Measurements from ENCODE around the gene FRMPD2. TPM values are rescaled to one million over a fixed set of nuclear protein-coding genes. Genes with fewer than 3 reads are reported as not detected.
"Not testable (repeated sequence)": the region's sequence is repeated elsewhere in the genome, so short reads cannot be mapped to it uniquely, and the experiment has no call there.

FRMPD2 gene
- total RNA-seq, 1 experiment from 2014 or later: 0.44 TPM

DNA sequence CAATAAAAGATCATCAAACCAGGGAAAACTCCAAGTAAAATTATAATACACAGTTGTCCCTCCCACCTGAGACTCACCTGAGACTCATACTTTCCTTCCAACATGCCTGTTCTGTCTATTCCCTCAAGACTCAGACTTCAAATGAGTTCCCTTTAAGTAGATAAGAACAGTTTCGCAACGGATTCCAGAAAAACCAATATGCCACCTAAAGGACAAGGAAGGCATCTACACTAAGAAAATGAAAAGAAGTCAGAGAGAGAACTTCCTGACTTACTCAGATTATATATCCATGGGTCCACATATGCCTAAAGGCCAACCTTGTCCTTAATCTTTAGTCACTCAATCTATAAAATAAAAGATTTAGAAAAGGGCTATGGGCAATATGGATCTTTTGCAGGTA lies 148.9 kb downstream of the FRMPD2 start:
- H4K91ac ChIP-seq (ENCODE audit: insufficient read length, low read depth, low read length); H3T11ph ChIP-seq (ENCODE audit: low read length); H3K4me3 Mint-ChIP-seq; H3K4me1 ChIP-seq (ENCODE audit: insufficient read depth, low read length); H3K9me3 Mint-ChIP-seq; H3K27me3 ChIP-seq (ENCODE audit: insufficient read depth, low read length); H3K4me2 ChIP-seq (ENCODE audit: insufficient read depth, insufficient read length, low read length); H2BK12ac ChIP-seq (ENCODE audit: insufficient read length, low read depth, low read length); H3K4me1 Mint-ChIP-seq; H3K18ac ChIP-seq (ENCODE audit: insufficient read length, low read depth, low read length); H2AK5ac ChIP-seq (ENCODE audit: insufficient read length, low read length); H3K27me3 Mint-ChIP-seq (ENCODE audit: low read depth); H2AFZ ChIP-seq (ENCODE audit: low read length); H3K79me1 ChIP-seq (ENCODE audit: insufficient read depth, low read depth, low read length, poor library complexity, severe bottlenecking); H2BK5ac ChIP-seq (ENCODE audit: insufficient read length, low read length); H3K27ac Mint-ChIP-seq; H3K56ac ChIP-seq (ENCODE audit: insufficient read length, low read depth, low read length); H2BK15ac ChIP-seq (ENCODE audit: low read depth, low read length); H3K79me2 ChIP-seq (ENCODE audit: insufficient read depth, low read length); DNase-seq; H3K14ac ChIP-seq (ENCODE audit: insufficient read depth, low read length); H3K36me3 Mint-ChIP-seq (ENCODE audit: insufficient read depth in 1 of 3, low read depth in 3 of 3); H3K23me2 ChIP-seq (ENCODE audit: insufficient read length, low read depth, low read length, poor library complexity, severe bottlenecking); H3K4ac ChIP-seq (ENCODE audit: low read depth, low read length); H4K5ac ChIP-seq (ENCODE audit: insufficient read length, low read depth, low read length); H4K20me1 ChIP-seq (ENCODE audit: control insufficient read depth, insufficient read depth, insufficient read length); H4K8ac ChIP-seq (replicated peaks; ENCODE audit: insufficient read length, low read depth, low read length); H2BK120ac ChIP-seq (ENCODE audit: low read depth, low read length, poor library complexity, severe bottlenecking); H3K9me3 ChIP-seq (ENCODE audit: control insufficient read depth, low read depth, low read length); H3K27ac ChIP-seq (ENCODE audit: insufficient read length, low read depth, low read length); H3K23ac ChIP-seq (ENCODE audit: insufficient read length, low read depth, low read length); H2BK20ac ChIP-seq (ENCODE audit: low read depth, low read length, poor library complexity, severe bottlenecking); H3K9ac ChIP-seq (ENCODE audit: extremely low read depth, insufficient read length, low read length): not testable (repeated sequence)
- WGBS (ENCODE audit: extremely low coverage, insufficient read length, low lambda C conversion rate): no CpG with 5 or more reads among the region's 2 CpGs
- TF ChIP-seq, protein P1, sequence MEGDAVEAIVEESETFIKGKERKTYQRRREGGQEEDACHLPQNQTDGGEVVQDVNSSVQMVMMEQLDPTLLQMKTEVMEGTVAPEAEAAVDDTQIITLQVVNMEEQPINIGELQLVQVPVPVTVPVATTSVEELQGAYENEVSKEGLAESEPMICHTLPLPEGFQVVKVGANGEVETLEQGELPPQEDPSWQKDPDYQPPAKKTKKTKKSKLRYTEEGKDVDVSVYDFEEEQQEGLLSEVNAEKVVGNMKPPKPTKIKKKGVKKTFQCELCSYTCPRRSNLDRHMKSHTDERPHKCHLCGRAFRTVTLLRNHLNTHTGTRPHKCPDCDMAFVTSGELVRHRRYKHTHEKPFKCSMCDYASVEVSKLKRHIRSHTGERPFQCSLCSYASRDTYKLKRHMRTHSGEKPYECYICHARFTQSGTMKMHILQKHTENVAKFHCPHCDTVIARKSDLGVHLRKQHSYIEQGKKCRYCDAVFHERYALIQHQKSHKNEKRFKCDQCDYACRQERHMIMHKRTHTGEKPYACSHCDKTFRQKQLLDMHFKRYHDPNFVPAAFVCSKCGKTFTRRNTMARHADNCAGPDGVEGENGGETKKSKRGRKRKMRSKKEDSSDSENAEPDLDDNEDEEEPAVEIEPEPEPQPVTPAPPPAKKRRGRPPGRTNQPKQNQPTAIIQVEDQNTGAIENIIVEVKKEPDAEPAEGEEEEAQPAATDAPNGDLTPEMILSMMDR (conservative IDR thresholded peaks at IDR 0.05): peak; percentile 31; the same call in 2 of the 3 replicates

DNA sequence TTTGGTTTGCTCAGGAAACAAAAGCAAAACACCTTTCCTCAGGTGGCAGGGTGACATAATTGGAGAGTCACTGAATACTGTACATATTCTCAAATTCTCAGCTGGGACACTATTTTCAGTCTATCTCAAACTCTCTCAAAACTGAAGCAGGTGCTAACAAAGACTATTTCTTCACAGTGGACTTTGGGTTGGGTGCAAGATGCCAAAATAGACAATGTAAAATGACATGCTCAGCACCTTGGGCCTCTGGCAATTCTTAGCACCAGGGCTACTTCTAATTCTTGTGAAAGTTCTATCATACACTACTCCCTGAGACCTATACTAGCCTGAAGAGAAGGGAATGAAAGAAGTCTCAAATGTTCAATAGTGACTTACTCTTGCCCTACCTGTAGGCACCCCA lies 151.9 kb downstream of the FRMPD2 start:
- not testable (repeated sequence) for DNase-seq; H4K20me1 ChIP-seq (ENCODE audit: control insufficient read depth, insufficient read depth, insufficient read length); H3K36me3 Mint-ChIP-seq (ENCODE audit: insufficient read depth in 1 of 3, low read depth in 3 of 3); H3K27me3 ChIP-seq (ENCODE audit: insufficient read depth, low read length); H3K9me3 Mint-ChIP-seq; H2BK12ac ChIP-seq (ENCODE audit: insufficient read length, low read depth, low read length); H3K27ac Mint-ChIP-seq; H3K27ac ChIP-seq (ENCODE audit: insufficient read length, low read depth, low read length); H3K79me1 ChIP-seq (ENCODE audit: insufficient read depth, low read depth, low read length, poor library complexity, severe bottlenecking); H2BK15ac ChIP-seq (ENCODE audit: low read depth, low read length); H3K23me2 ChIP-seq (ENCODE audit: insufficient read length, low read depth, low read length, poor library complexity, severe bottlenecking); H3K23ac ChIP-seq (ENCODE audit: insufficient read length, low read depth, low read length); H3K9me3 ChIP-seq (ENCODE audit: control insufficient read depth, low read depth, low read length); H3K9ac ChIP-seq (ENCODE audit: extremely low read depth, insufficient read length, low read length); H3K56ac ChIP-seq (ENCODE audit: insufficient read length, low read depth, low read length); H3K4ac ChIP-seq (ENCODE audit: low read depth, low read length); H3K27me3 Mint-ChIP-seq (ENCODE audit: low read depth); H2AK5ac ChIP-seq (ENCODE audit: insufficient read length, low read length); H4K5ac ChIP-seq (ENCODE audit: insufficient read length, low read depth, low read length); H3K4me1 ChIP-seq (ENCODE audit: insufficient read depth, low read length); H4K8ac ChIP-seq (replicated peaks; ENCODE audit: insufficient read length, low read depth, low read length); H4K91ac ChIP-seq (ENCODE audit: insufficient read length, low read depth, low read length); H3K18ac ChIP-seq (ENCODE audit: insufficient read length, low read depth, low read length); H3K4me2 ChIP-seq (ENCODE audit: insufficient read depth, insufficient read length, low read length); H2BK120ac ChIP-seq (ENCODE audit: low read depth, low read length, poor library complexity, severe bottlenecking); H3K4me1 Mint-ChIP-seq; H2BK5ac ChIP-seq (ENCODE audit: insufficient read length, low read length); H3K79me2 ChIP-seq (ENCODE audit: insufficient read depth, low read length); H2BK20ac ChIP-seq (ENCODE audit: low read depth, low read length, poor library complexity, severe bottlenecking); H3T11ph ChIP-seq (ENCODE audit: low read length); H3K14ac ChIP-seq (ENCODE audit: insufficient read depth, low read length); H2AFZ ChIP-seq (ENCODE audit: low read length); H3K4me3 Mint-ChIP-seq

All from H9 (cell line).